ENCODE results near the gene ZBTB32.
"Not testable (repeated sequence)": the region's sequence is repeated elsewhere in the genome, so short reads cannot be mapped to it uniquely, and the experiment has no call there.

ZBTB32 gene

DNA sequence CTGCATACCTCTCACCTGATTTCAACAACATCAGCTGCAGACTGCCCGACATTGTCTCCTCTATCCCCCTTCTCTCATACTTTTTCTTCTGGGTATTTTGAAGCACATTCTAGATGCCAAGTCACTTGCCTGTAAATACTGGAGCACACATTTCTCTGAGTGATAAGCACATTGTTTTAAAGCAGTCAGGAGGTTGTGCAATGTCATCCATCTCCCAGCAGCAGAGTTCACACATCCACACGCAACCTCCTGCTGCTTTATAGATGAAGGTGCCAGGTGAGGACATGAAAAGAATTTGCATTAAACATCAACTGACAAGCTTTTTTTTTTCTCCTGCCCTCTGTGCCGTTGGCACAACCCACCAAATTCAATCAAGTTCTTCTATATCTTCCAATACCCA, 32.5 kb upstream of the ZBTB32 start:
- H3K36me3 ChIP-seq (ENCODE audit: insufficient read depth, low read length), result no peaks in the 10 kb centered on the region
- peaks cover 2% of the 10 kb centered on the region for H3K9me3 ChIP-seq (ENCODE audit: low read length)
- H2AFZ ChIP-seq (ENCODE audit: low read depth, low read length), result no peak overlapping the region
- no peaks in the 10 kb centered on the region for H3K4me1 ChIP-seq (ENCODE audit: insufficient read depth, low read length)
- H3K4me3 ChIP-seq (ENCODE audit: low read length), result no peak overlapping the region
- peaks cover 16% of the 10 kb centered on the region for H3K27me3 ChIP-seq (ENCODE audit: insufficient read depth, low read length)

DNA sequence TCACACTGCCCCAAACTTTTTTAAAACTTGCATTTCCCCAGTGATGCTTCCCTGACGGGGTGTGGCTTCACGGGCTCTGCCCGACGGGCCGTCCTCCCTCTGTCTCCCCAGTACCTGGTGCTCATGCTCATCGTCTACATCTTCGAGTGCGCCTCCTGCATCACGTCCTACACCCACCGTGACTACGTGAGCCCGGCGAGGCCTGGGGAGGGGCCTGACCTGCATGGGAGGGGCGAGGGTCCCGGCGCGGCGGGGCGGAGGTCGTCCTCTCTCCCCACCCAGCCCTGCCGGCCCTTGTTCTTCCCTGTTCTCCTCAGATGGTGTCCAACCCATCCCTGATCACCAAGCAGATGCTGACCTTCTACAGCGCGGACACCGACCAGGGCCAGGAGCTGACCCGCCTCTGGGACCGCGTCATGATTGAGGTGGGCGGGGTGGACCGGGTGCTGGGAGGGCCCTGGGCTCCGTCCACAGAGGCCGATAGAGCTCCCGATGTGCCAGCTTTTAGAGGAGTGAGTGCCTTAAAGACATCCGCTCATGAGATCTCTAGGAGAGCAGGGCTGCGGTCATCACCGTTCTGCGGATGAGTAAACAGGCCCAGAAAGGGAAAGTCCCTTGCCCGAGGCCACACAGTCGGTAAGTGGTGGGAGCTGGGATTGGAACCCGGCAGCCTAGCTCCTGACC, 31.1 kb upstream of the ZBTB32 start:
- no peak overlapping the region for H2AFZ ChIP-seq (ENCODE audit: low read depth, low read length)
- peaks cover 16% of the 10 kb centered on the region for H3K27me3 ChIP-seq (ENCODE audit: insufficient read depth, low read length)
- H3K9me3 ChIP-seq (ENCODE audit: low read length), result peaks cover 2% of the 10 kb centered on the region
- H3K4me3 ChIP-seq (ENCODE audit: low read length), result no peak overlapping the region
- H3K36me3 ChIP-seq (ENCODE audit: insufficient read depth, low read length), result no peaks in the 10 kb centered on the region
- no peaks in the 10 kb centered on the region for H3K4me1 ChIP-seq (ENCODE audit: insufficient read depth, low read length)

- Histone ChIP-seq H3K4me3 (ENCODE audit: low read length) (no peak overlapping the region), H2AFZ (ENCODE audit: low read depth, low read length) (no peak overlapping the region), H3K36me3 (ENCODE audit: insufficient read depth, low read length) (no peaks in the 10 kb centered on the region), H3K4me1 (ENCODE audit: insufficient read depth, low read length) (no peaks in the 10 kb centered on the region), H3K27me3 (ENCODE audit: insufficient read depth, low read length) (peaks cover 16% of the 10 kb centered on the region), H3K9me3 (ENCODE audit: low read length) (peaks cover 2% of the 10 kb centered on the region)
Measured at GRCh38 chr19:35675589-35676140, 28.7 kb upstream of the ZBTB32 start.

DNA sequence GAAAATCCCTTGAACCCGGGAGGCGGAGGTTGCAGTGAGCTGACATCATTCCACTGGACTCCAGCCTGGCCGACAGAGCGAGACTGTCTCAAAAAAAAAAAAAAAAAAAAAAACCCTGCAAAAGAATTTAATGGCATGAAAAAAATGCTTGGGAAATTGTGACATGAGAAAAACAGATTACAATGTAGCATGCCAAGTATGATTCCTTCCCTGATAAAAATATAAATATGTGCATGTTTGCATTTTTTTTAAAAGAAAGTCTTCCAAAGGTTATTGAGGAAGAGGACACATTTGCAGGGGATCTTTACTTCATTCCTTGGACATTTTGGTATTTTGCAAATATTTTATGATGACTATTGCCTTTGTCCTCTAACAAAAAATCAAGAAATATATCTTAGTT, 14.5 kb upstream of the ZBTB32 start:
- Histone ChIP-seq H3K27me3 (ENCODE audit: insufficient read depth, low read length) (no peaks in the 10 kb centered on the region), H3K4me1 (ENCODE audit: insufficient read depth, low read length) (peaks cover 3% of the 10 kb centered on the region), H2AFZ (ENCODE audit: low read depth, low read length) (no peak overlapping the region), H3K9me3 (ENCODE audit: low read length) (no peaks in the 10 kb centered on the region), H3K4me3 (ENCODE audit: low read length) (no peak overlapping the region), H3K36me3 (ENCODE audit: insufficient read depth, low read length) (no peaks in the 10 kb centered on the region)

- H2AFZ ChIP-seq (ENCODE audit: low read depth, low read length); H3K27me3 ChIP-seq (ENCODE audit: insufficient read depth, low read length); H3K9me3 ChIP-seq (ENCODE audit: low read length); H3K4me1 ChIP-seq (ENCODE audit: insufficient read depth, low read length); H3K4me3 ChIP-seq (ENCODE audit: low read length); H3K36me3 ChIP-seq (ENCODE audit: insufficient read depth, low read length): not testable (repeated sequence)
Measured at GRCh38 chr19:35691106-35691505, 13.3 kb upstream of the ZBTB32 start.

DNA sequence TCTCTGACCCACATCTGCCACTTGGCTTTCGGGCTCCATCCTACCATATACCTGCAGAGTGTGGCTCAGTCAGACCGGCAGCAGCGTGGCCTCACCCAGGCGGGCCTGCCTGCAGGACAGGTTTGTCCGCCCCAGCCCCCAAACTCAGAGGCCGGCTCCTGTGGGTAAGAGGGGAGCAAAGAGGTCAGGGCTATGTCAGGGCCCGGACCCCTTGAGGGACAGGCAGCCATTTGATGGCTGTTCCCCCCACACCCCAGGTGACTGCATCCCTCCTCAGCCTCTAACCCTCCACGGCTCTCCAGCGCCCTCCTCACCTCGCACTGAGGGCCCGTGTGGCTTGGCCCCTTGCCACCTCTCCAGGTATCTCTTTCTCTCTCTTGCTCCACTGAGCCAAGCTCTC, 12.3 kb upstream of the ZBTB32 start:
- Histone ChIP-seq H3K4me3 (ENCODE audit: low read length) (no peak overlapping the region), H3K36me3 (ENCODE audit: insufficient read depth, low read length) (no peaks in the 10 kb centered on the region), H3K4me1 (ENCODE audit: insufficient read depth, low read length) (peaks cover 3% of the 10 kb centered on the region), H3K27me3 (ENCODE audit: insufficient read depth, low read length) (no peaks in the 10 kb centered on the region), H3K9me3 (ENCODE audit: low read length) (no peaks in the 10 kb centered on the region), H2AFZ (ENCODE audit: low read depth, low read length) (no peak overlapping the region)

DNA sequence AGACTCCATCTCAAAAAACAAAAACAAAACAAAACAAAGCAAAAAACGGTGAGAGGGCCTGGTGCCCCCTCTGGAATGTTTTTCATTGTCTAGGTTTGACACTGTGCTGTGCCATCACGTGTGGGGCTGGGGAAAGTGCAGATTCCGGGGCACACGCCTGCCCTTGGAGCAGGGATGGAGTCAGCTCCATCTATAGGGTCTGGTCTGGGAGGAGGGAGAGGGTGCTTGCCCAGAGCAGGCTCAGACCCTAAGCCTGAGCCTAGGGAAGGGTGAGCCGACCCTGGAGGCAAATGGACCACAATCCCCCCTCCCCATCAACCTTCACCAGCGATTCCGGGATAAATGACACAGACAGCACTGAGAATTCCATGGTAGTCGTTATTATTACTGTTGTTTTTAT, 10.9 kb upstream of the ZBTB32 start:
- Histone ChIP-seq H3K27me3 (ENCODE audit: insufficient read depth, low read length) (no peaks in the 10 kb centered on the region), H2AFZ (ENCODE audit: low read depth, low read length) (no peak overlapping the region), H3K9me3 (ENCODE audit: low read length) (no peaks in the 10 kb centered on the region), H3K4me1 (ENCODE audit: insufficient read depth, low read length) (peaks cover 3% of the 10 kb centered on the region), H3K4me3 (ENCODE audit: low read length) (no peak overlapping the region), H3K36me3 (ENCODE audit: insufficient read depth, low read length) (no peaks in the 10 kb centered on the region)

- Histone ChIP-seq H3K4me1 (ENCODE audit: insufficient read depth, low read length) (peaks cover 3% of the 10 kb centered on the region), H3K4me3 (ENCODE audit: low read length) (no peak overlapping the region), H3K9me3 (ENCODE audit: low read length) (no peaks in the 10 kb centered on the region)
Measured at GRCh38 chr19:35693835-35694599, 10.3 kb upstream of the ZBTB32 start.

DNA sequence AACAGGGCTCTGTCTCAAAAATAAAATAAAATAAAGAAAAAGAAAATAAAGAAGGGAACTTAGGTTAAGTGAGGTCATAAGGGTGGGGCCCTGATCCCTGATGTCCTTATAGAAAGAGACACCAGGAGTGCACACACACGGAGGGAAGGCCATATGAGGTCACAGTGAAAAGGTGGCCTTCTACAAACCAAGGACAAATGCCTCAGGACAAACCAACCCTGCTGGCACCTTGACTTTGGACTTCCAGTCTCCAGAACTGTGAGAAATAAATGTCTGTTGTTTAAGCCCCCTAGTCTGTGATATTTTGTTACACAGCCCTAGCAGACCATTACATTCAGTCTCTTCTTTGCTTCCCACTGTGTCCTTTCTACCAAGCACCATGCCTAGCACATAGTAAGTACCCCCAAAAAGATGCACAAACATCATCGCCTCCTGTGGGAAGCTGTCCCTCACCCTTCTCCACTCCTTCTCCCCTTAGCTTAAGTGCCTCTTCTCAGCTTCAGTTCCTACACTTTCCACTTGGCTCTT, 8.4 kb upstream of the ZBTB32 start:
- Histone ChIP-seq H3K4me3 (ENCODE audit: low read length) (no peak overlapping the region), H3K36me3 (ENCODE audit: insufficient read depth, low read length) (no peaks in the 10 kb centered on the region), H2AFZ (ENCODE audit: low read depth, low read length) (no peak overlapping the region), H3K4me1 (ENCODE audit: insufficient read depth, low read length) (peaks cover 3% of the 10 kb centered on the region), H3K27me3 (ENCODE audit: insufficient read depth, low read length) (no peaks in the 10 kb centered on the region), H3K9me3 (ENCODE audit: low read length) (no peaks in the 10 kb centered on the region)

More at GRCh38 chr19:35693835-35694599, 10.3 kb upstream of the ZBTB32 start:
- Histone ChIP-seq H3K27me3 (ENCODE audit: insufficient read depth, low read length) (no peaks in the 10 kb centered on the region), H2AFZ (ENCODE audit: low read depth, low read length) (no peak overlapping the region), H3K36me3 (ENCODE audit: insufficient read depth, low read length) (no peaks in the 10 kb centered on the region)

GRCh38 chr19:35696835-35697234, 7.5 kb upstream of the ZBTB32 start:
- H3K4me1 ChIP-seq (ENCODE audit: insufficient read depth, low read length), result peaks cover 3% of the 10 kb centered on the region
- no peaks in the 10 kb centered on the region for H3K9me3 ChIP-seq (ENCODE audit: low read length)
- H3K27me3 ChIP-seq (ENCODE audit: insufficient read depth, low read length), result no peaks in the 10 kb centered on the region
- no peak overlapping the region for H2AFZ ChIP-seq (ENCODE audit: low read depth, low read length)
- no peaks in the 10 kb centered on the region for H3K36me3 ChIP-seq (ENCODE audit: insufficient read depth, low read length)
- no peak overlapping the region for H3K4me3 ChIP-seq (ENCODE audit: low read length)

GRCh38 chr19:35702223-35703012, 1.9 kb upstream of the ZBTB32 start:
- no peaks in the 10 kb centered on the region for H3K27me3 ChIP-seq (ENCODE audit: insufficient read depth, low read length)
- H3K4me1 ChIP-seq (ENCODE audit: insufficient read depth, low read length), result peaks cover 3% of the 10 kb centered on the region
- H3K9me3 ChIP-seq (ENCODE audit: low read length), result no peaks in the 10 kb centered on the region
- H3K36me3 ChIP-seq (ENCODE audit: insufficient read depth, low read length), result no peaks in the 10 kb centered on the region
- H2AFZ ChIP-seq (ENCODE audit: low read depth, low read length), result peak overlapping the region; percentile 92
- H3K4me3 ChIP-seq (ENCODE audit: low read length), result peak overlapping the region; percentile 70

- no peak overlapping the region for H2AFZ ChIP-seq (ENCODE audit: low read depth, low read length)
- no peaks in the 10 kb centered on the region for H3K36me3 ChIP-seq (ENCODE audit: insufficient read depth, low read length)
- no peak overlapping the region for H3K4me3 ChIP-seq (ENCODE audit: low read length)
- no peaks in the 10 kb centered on the region for H3K9me3 ChIP-seq (ENCODE audit: low read length)
- H3K4me1 ChIP-seq (ENCODE audit: insufficient read depth, low read length), result peaks cover 3% of the 10 kb centered on the region
- no peaks in the 10 kb centered on the region for H3K27me3 ChIP-seq (ENCODE audit: insufficient read depth, low read length)
Measured at GRCh38 chr19:35703343-35703742, 1.0 kb upstream of the ZBTB32 start.

GRCh38 chr19:35708391-35708790, 4.0 kb downstream of the ZBTB32 start:
- Histone ChIP-seq H3K4me3 (ENCODE audit: low read length) (no peak overlapping the region), H2AFZ (ENCODE audit: low read depth, low read length) (no peak overlapping the region), H3K36me3 (ENCODE audit: insufficient read depth, low read length) (no peaks in the 10 kb centered on the region), H3K4me1 (ENCODE audit: insufficient read depth, low read length) (no peaks in the 10 kb centered on the region), H3K9me3 (ENCODE audit: low read length) (no peaks in the 10 kb centered on the region), H3K27me3 (ENCODE audit: insufficient read depth, low read length) (no peaks in the 10 kb centered on the region)
